ENCODE results near the gene ZNFX1.

Gene ZNFX1

GRCh38 chr20:49216991-49217578 is 60.8 kb downstream of the ZNFX1 start:
- H3K4me2 ChIP-seq (ENCODE audit: low read depth, low read length) = peak overlapping the region; percentile 46; the same call in 1 of the 2 replicates
- no peak overlapping the region; the same call in 1 of the 2 replicates for H3K9ac ChIP-seq (ENCODE audit: low read length)
- H3K36me3 ChIP-seq (replicated peaks; ENCODE audit: insufficient read depth, low read length) = no peaks in the 10 kb centered on the region
- H3F3A ChIP-seq (ENCODE audit: insufficient read depth, low read length) = no peaks in the 10 kb centered on the region
- H3K27ac ChIP-seq (ENCODE audit: low read length) = no peak overlapping the region
- peaks cover 17% of the 10 kb centered on the region for H3K79me2 ChIP-seq (ENCODE audit: low read length)
- DNase-seq = peak; percentile 84
- H3K9me2 ChIP-seq (replicated peaks; ENCODE audit: insufficient read depth, low read length) = no peaks in the 10 kb centered on the region
- TF ChIP-seq EZH2phosphoT487 (IDR thresholded peaks at IDR 0.05; ENCODE audit: low read length) (no peak), CTCF (IDR thresholded peaks at IDR 0.05; ENCODE audit: low read length) (peak; percentile 93)
- peak overlapping the region; percentile 17; the same call in 1 of the 2 replicates for H3K4me3 ChIP-seq (ENCODE audit: low read length)
- H4K20me1 ChIP-seq (ENCODE audit: insufficient read depth, low read length) = no peaks in the 10 kb centered on the region
- H3K4me1 ChIP-seq (ENCODE audit: low read length) = peaks cover 5% of the 10 kb centered on the region; the same call in 1 of the 2 replicates
- H3K27me3 ChIP-seq (replicated peaks; ENCODE audit: insufficient read depth, low read length) = no peaks in the 10 kb centered on the region
- H3K9me3 ChIP-seq (replicated peaks; ENCODE audit: insufficient read depth, low read length) = no peaks in the 10 kb centered on the region
- H2AFZ ChIP-seq (ENCODE audit: low read length) = peak overlapping the region; percentile 51

DNA sequence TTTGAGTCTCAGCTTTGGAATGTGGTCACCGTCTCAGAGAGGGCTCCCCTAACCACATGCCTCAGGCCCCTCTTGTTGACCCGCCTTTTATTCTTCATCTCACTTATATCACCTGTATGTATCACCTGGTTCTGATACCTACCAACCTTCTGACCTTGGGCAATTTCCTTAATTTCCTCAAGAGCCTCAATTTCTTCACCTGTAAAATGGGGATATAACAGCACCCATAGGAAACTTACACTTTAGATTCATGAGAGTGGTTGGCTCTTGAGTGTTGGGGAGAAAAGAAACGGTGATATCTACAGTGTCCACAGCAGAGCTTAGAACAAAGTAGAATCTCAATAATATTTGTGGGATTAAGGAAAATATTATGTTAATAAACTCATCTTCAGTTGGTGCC is 62.6 kb downstream of the ZNFX1 start:
- no peak overlapping the region for H2AFZ ChIP-seq (ENCODE audit: low read length)
- no peak overlapping the region for H3K9ac ChIP-seq (ENCODE audit: low read length)
- no peaks in the 10 kb centered on the region for H3K27me3 ChIP-seq (replicated peaks; ENCODE audit: insufficient read depth, low read length)
- peaks cover 10% of the 10 kb centered on the region for H3K79me2 ChIP-seq (ENCODE audit: low read length)
- H3K27ac ChIP-seq (ENCODE audit: low read length) = no peak overlapping the region
- H3K36me3 ChIP-seq (replicated peaks; ENCODE audit: insufficient read depth, low read length) = no peaks in the 10 kb centered on the region
- TF ChIP-seq CTCF (IDR thresholded peaks at IDR 0.05; ENCODE audit: low read length) (no peak), EZH2 (optimal IDR thresholded peaks at IDR 0.05; ENCODE audit: low read depth, low read length) (no peak), EZH2phosphoT487 (IDR thresholded peaks at IDR 0.05; ENCODE audit: low read length) (no peak)
- no peaks in the 10 kb centered on the region for H3K9me3 ChIP-seq (replicated peaks; ENCODE audit: insufficient read depth, low read length)
- no peak for DNase-seq
- no peak overlapping the region for H3K4me3 ChIP-seq (ENCODE audit: low read length)
- no peaks in the 10 kb centered on the region for H3F3A ChIP-seq (ENCODE audit: insufficient read depth, low read length)
- peaks cover 2% of the 10 kb centered on the region; the same call in 1 of the 2 replicates for H3K4me1 ChIP-seq (ENCODE audit: low read length)
- H3K9me2 ChIP-seq (replicated peaks; ENCODE audit: insufficient read depth, low read length) = no peaks in the 10 kb centered on the region
- H4K20me1 ChIP-seq (ENCODE audit: insufficient read depth, low read length) = no peaks in the 10 kb centered on the region
- no peak overlapping the region for H3K4me2 ChIP-seq (ENCODE audit: low read depth, low read length)

DNA sequence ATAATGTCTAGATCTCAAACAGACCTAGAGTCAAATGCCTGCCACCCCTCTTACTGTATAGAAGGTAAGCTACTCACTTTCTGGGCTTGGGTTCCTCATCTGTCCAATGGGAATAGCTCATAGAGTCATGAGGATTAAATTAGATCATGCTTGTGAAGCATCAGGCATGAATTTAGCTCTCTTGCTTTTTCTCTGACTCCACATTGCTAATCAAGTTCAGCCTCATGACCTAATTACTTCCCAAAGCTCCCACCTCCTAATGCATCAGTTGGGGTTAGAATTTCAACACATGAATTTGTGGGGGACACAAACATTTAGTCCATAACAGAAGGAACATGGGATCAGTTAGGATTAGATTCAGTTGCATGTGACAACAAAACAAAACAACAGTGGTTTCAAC is 63.3 kb downstream of the ZNFX1 start:
- no peak overlapping the region for H3K9ac ChIP-seq (ENCODE audit: low read length)
- no peaks in the 10 kb centered on the region for H3K4me1 ChIP-seq (ENCODE audit: low read length)
- no peaks in the 10 kb centered on the region for H4K20me1 ChIP-seq (ENCODE audit: insufficient read depth, low read length)
- no peaks in the 10 kb centered on the region for H3K9me3 ChIP-seq (replicated peaks; ENCODE audit: insufficient read depth, low read length)
- no peaks in the 10 kb centered on the region for H3K27me3 ChIP-seq (replicated peaks; ENCODE audit: insufficient read depth, low read length)
- peaks cover 3% of the 10 kb centered on the region for H3K79me2 ChIP-seq (ENCODE audit: low read length)
- no peak for DNase-seq
- no peak for TF ChIP-seq CTCF (IDR thresholded peaks at IDR 0.05; ENCODE audit: low read length)
- no peak for TF ChIP-seq EZH2phosphoT487 (IDR thresholded peaks at IDR 0.05; ENCODE audit: low read length)
- TF ChIP-seq EZH2 (optimal IDR thresholded peaks at IDR 0.05; ENCODE audit: low read depth, low read length) = no peak
- no peak overlapping the region for H3K4me3 ChIP-seq (ENCODE audit: low read length)
- H3K27ac ChIP-seq (ENCODE audit: low read length) = no peak overlapping the region
- H3F3A ChIP-seq (ENCODE audit: insufficient read depth, low read length) = no peaks in the 10 kb centered on the region
- no peaks in the 10 kb centered on the region for H3K36me3 ChIP-seq (replicated peaks; ENCODE audit: insufficient read depth, low read length)
- H3K9me2 ChIP-seq (replicated peaks; ENCODE audit: insufficient read depth, low read length) = no peaks in the 10 kb centered on the region
- H3K4me2 ChIP-seq (ENCODE audit: low read depth, low read length) = no peak overlapping the region
- no peak overlapping the region for H2AFZ ChIP-seq (ENCODE audit: low read length)
